Stomach (tissue), 9 donors: ENCODE measurements around the gene HENMT1. TPM values are rescaled to one million over a fixed set of nuclear protein-coding genes. Genes with fewer than 3 reads are reported as not detected.
"Not testable (repeated sequence)": the region's sequence is repeated elsewhere in the genome, so short reads cannot be mapped to it uniquely, and the experiment has no call there.

ENCODE experiments used
- DNase-seq, 2 donors: peaks; one replicate each; pipeline versions ENCODE4 v3.0.0 to v3.0.0-alpha.2; 2013 to 2019
- H3K27ac ChIP-seq, 5 donors: fragments of 200-600 bp in 4 of 5; sonication (generic) in 4 of 5; one replicate each; pipeline ENCODE4 v1.5.1; 2013 to 2019; ENCODE audit warnings: mild to moderate bottlenecking in 1 of 5, moderate library complexity in 1 of 5
- H3K27me3 ChIP-seq, 3 donors: fragments of 200-600 bp; sonication (generic); one replicate each; pipeline ENCODE4 v1.5.1; 2017 to 2019; ENCODE audit warnings: mixed run types in 1 of 3
- H3K36me3 ChIP-seq, 4 donors: fragments of 200-600 bp; sonication (generic); 1 replicate in 3 of 4; 2 replicates in 1 of 4; pipeline ENCODE4 v1.5.1; 2016 to 2019
- H3K4me1 ChIP-seq, 4 donors: fragments of 200-600 bp; sonication (generic); one replicate each; pipeline ENCODE4 v1.5.1; 2016 to 2019
- H3K4me3 ChIP-seq, 4 donors: fragments of 200-600 bp; sonication (generic) in 3 of 4; one replicate each; pipeline ENCODE4 v1.5.1; 2016 to 2019; ENCODE audit warnings: mild to moderate bottlenecking in 1 of 4
- H3K9me3 ChIP-seq, 4 donors: fragments of 200-600 bp; sonication (generic); one replicate each; pipeline ENCODE4 v1.5.1; 2016 to 2019
- CTCF ChIP-seq, 7 experiments: fragments of 450-650 bp in 4 of 7; fragments of 200-600 bp in 3 of 7; sonication (generic) in 3 of 7; IDR thresholded peaks; one replicate each; pipeline ENCODE4 v1.5.1; 2016 to 2019; ENCODE audit warnings: antibody characterized with exemption in 7 of 7, control low read depth in 2 of 7, mild to moderate bottlenecking in 1 of 7
- EP300 ChIP-seq: sonication (generic); formaldehyde crosslinking; IDR thresholded peaks from one replicate; pipeline ENCODE4 v1.6.1; 2017; ENCODE audit warnings: antibody characterized with exemption
- POLR2A ChIP-seq, 4 donors: fragments of 450-650 bp; IDR thresholded peaks; one replicate each; pipeline ENCODE4 v1.6.1; 2016; ENCODE audit warnings: antibody characterized with exemption in 4 of 4, control low read depth in 2 of 4, mild to moderate bottlenecking in 1 of 4, moderate library complexity in 1 of 4
- POLR2AphosphoS5 ChIP-seq, 3 donors: sonication (generic); formaldehyde crosslinking; IDR thresholded peaks; one replicate each; pipeline ENCODE4 v1.6.1; 2016; ENCODE audit warnings: antibody characterized with exemption in 3 of 3
- WGBS, 5 donors: extraction: QIAGEN DNeasy Blood & Tissue Kit in 3 of 5; methylation state at CpG; one replicate each; pipeline versions ENCODE4 v1.1.5 to v1.1.7; 2013 to 2018; 5-methylcytosine and 5-hydroxymethylcytosine counted together
- intact Hi-C: fragments of 100-400 bp; cut with DNase I; formaldehyde crosslinking; loops from one replicate; pipeline ENCODE4 v1.15.1; 2023; ENCODE audit warnings: low total_unique reads
- polyA plus RNA-seq, 3 donors: library from polyadenylated mRNA; stranded (reverse); fragments of 200-250 nt; gene quantifications; one replicate each; pipeline ENCODE4 v1.2.3, GENCODE V29; 2013
- total RNA-seq, 5 donors: library from RNA; depleted of rRNA; stranded (reverse); fragments of >200 nt; gene quantifications; one replicate each; pipeline versions ENCODE4 v1.1.0 to v1.2.3, GENCODE V29; 2014 to 2016
- donor health status: healthy with polysubstance abuse.
- donor health status: Bipolar disorder and iron deficiency.
- donor health status: healthy.

Gene HENMT1
- total and polyA plus RNA-seq, 8 donors, result 1.7 to 7.3 (median 3.0) TPM; not detected in 2

- H3K9me3 ChIP-seq, result no peaks in the 10 kb centered on the region
- WGBS, 5 donors, result 77 to 86% (median 81%) methylated on average over 7 of the region's 7 CpGs
- no peak overlapping the region for H3K27ac ChIP-seq
- peaks cover 0 to 8% (median 0%) of the 10 kb centered on the region in 3 donors for H3K27me3 ChIP-seq
- no peak for DNase-seq
- TF ChIP-seq CTCF (IDR thresholded peaks at IDR 0.05) (no peak), POLR2AphosphoS5 (IDR thresholded peaks at IDR 0.05) (no peak), POLR2A (IDR thresholded peaks at IDR 0.05) (no peak), EP300 (no peak)
- H3K4me3 ChIP-seq, result no peak overlapping the region
- no peaks in the 10 kb centered on the region for H3K4me1 ChIP-seq
- intact Hi-C loops, result no loop called here
- H3K36me3 ChIP-seq, result no peaks in the 10 kb centered on the region
These were observed 8.8 kb upstream of the HENMT1 start for GRCh38 chr1:108669679-108670078.

- Histone ChIP-seq H3K27ac (no peak overlapping the region), H3K4me3 (no peak overlapping the region), H3K36me3 (no peaks in the 10 kb centered on the region), H3K27me3 (peaks cover 0 to 8% (median 0%) of the 10 kb centered on the region in 3 donors), H3K9me3 (no peaks in the 10 kb centered on the region), H3K4me1 (no peaks in the 10 kb centered on the region)
- intact Hi-C loops, result no loop called here
- no peak for DNase-seq
- TF ChIP-seq CTCF (IDR thresholded peaks at IDR 0.05) (no peak), POLR2A (IDR thresholded peaks at IDR 0.05) (no peak), EP300 (no peak), POLR2AphosphoS5 (IDR thresholded peaks at IDR 0.05) (no peak)
These were observed 7.9 kb upstream of the HENMT1 start for GRCh38 chr1:108668777-108669176.

DNA sequence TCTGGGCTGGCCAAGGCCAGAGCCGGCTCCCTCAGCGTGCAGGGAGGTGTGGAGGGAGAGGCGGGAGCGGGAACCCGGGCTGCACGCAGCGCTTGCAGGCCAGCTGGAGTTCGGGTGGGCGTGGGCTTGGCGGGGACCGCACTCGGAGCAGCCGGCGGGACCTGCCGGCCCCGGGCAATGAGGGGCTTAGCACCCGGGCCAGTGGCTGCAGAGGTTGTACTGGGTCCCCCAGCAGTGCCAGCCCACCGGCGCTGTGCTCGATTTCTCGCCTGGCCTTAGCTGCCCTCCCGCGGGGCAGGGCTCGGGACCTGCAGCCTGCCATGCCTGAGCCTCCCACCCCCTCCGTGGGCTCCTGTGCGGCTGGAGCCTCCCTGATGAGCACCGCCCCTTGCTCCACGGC is 6.5 kb upstream of the HENMT1 start:
- H3K36me3 ChIP-seq, intact Hi-C loops, H3K4me1 ChIP-seq, H3K27me3 ChIP-seq, H3K27ac ChIP-seq, DNase-seq, H3K9me3 ChIP-seq, H3K4me3 ChIP-seq: not testable (repeated sequence)
- WGBS, 5 donors, result 95 to 98% (median 96%) methylated on average over 17 to 28 of the region's 28 CpGs; no CpG with 5 or more reads in 1 of the 5 donors

DNA sequence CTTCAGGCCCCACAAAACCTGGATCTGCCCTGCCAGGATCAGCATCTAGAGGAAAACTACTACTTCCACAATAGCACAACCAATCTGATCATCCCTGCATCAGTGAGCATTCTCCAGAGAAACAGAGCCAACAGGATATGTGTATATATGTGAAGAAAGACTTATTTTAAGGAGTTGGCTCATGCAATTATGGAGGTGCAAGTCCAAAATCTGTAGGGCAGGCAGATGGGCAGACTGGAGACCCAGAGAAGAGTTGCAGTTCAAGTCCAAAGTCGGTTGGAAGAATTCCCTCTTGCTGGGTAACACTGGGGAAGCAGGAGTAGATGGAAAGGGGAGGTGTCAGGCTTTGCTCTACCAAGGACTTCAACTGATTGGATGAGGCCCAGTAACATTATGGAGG is 4.9 kb upstream of the HENMT1 start:
- peaks cover 0 to 8% (median 0%) of the 10 kb centered on the region in 3 donors for H3K27me3 ChIP-seq
- H3K4me1 ChIP-seq, result peaks cover 5 to 13% (median 8%) of the 10 kb centered on the region in 4 donors
- DNase-seq, result no peak
- H3K9me3 ChIP-seq, result no peaks in the 10 kb centered on the region
- no peak overlapping the region for H3K4me3 ChIP-seq
- H3K36me3 ChIP-seq, result no peaks in the 10 kb centered on the region
- TF ChIP-seq CTCF (IDR thresholded peaks at IDR 0.05) (no peak), POLR2A (IDR thresholded peaks at IDR 0.05) (no peak), POLR2AphosphoS5 (IDR thresholded peaks at IDR 0.05) (no peak), EP300 (no peak)
- no peak overlapping the region for H3K27ac ChIP-seq
- intact Hi-C loops, result no loop called here
- 53 to 82% (median 74%) methylated on average over 1 of the region's 1 CpG for WGBS, 5 donors

GRCh38 chr1:108665067-108665466 is 4.2 kb upstream of the HENMT1 start:
- no peak overlapping the region for H3K27ac ChIP-seq
- 62 to 74% (median 69%) methylated on average over 2 of the region's 2 CpGs for WGBS, 5 donors
- intact Hi-C loops, result no loop called here
- no peaks in the 10 kb centered on the region for H3K9me3 ChIP-seq
- peaks cover 5 to 13% (median 8%) of the 10 kb centered on the region in 4 donors for H3K4me1 ChIP-seq
- no peak for DNase-seq
- no peaks in the 10 kb centered on the region for H3K36me3 ChIP-seq
- no peak overlapping the region for H3K4me3 ChIP-seq
- TF ChIP-seq EP300, result no peak
- TF ChIP-seq CTCF (IDR thresholded peaks at IDR 0.05), result no peak
- TF ChIP-seq POLR2AphosphoS5 (IDR thresholded peaks at IDR 0.05), result no peak
- no peak for TF ChIP-seq POLR2A (IDR thresholded peaks at IDR 0.05)
- peaks cover 0 to 4% (median 0%) of the 10 kb centered on the region in 3 donors for H3K27me3 ChIP-seq
